ENCODE results near the gene CERS6. TPM values are rescaled to one million over a fixed set of nuclear protein-coding genes. Genes with fewer than 3 reads are reported as not detected.

CERS6 gene
- total and polyA plus RNA-seq, 10 of the 15 experiments (the other 5 are each of a cell fraction or from before 2014, with no cell fraction given), result 1.3 to 20.4 (median 14.1) TPM

DNA sequence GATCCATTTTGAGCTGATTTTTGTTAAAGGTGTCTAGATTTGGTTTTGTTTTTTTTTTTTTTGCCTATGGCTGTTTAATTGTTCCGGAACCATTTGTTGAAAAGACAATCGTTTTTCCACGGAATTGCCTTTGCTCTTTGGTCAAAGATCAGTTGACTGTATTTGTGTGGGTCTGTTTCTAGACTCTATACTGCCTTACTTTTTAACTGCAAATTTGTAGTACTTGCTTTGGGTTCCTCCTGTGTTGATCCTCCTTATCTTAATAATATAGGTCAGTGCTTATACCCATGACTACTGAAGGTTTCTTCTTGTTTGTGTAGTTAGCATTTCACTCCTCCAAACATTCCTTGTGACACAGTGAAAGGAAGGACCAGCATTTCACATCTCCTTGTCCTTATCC lies 30.4 kb downstream of the CERS6 start (continued):
- TF ChIP-seq, protein P1, sequence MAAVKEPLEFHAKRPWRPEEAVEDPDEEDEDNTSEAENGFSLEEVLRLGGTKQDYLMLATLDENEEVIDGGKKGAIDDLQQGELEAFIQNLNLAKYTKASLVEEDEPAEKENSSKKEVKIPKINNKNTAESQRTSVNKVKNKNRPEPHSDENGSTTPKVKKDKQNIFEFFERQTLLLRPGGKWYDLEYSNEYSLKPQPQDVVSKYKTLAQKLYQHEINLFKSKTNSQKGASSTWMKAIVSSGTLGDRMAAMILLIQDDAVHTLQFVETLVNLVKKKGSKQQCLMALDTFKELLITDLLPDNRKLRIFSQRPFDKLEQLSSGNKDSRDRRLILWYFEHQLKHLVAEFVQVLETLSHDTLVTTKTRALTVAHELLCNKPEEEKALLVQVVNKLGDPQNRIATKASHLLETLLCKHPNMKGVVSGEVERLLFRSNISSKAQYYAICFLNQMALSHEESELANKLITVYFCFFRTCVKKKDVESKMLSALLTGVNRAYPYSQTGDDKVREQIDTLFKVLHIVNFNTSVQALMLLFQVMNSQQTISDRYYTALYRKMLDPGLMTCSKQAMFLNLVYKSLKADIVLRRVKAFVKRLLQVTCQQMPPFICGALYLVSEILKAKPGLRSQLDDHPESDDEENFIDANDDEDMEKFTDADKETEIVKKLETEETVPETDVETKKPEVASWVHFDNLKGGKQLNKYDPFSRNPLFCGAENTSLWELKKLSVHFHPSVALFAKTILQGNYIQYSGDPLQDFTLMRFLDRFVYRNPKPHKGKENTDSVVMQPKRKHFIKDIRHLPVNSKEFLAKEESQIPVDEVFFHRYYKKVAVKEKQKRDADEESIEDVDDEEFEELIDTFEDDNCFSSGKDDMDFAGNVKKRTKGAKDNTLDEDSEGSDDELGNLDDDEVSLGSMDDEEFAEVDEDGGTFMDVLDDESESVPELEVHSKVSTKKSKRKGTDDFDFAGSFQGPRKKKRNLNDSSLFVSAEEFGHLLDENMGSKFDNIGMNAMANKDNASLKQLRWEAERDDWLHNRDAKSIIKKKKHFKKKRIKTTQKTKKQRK (IDR thresholded peaks at IDR 0.05; ENCODE audit: low read depth, low read length), result no peak
- no peak for TF ChIP-seq PML (IDR thresholded peaks at IDR 0.05; ENCODE audit: low read length)
- TF ChIP-seq, protein P2, sequence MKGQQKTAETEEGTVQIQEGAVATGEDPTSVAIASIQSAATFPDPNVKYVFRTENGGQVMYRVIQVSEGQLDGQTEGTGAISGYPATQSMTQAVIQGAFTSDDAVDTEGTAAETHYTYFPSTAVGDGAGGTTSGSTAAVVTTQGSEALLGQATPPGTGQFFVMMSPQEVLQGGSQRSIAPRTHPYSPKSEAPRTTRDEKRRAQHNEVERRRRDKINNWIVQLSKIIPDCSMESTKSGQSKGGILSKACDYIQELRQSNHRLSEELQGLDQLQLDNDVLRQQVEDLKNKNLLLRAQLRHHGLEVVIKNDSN (IDR thresholded peaks at IDR 0.05; ENCODE audit: borderline replicate concordance, extremely low read length, insufficient read depth, low read depth, low read length), result no peak
- TF ChIP-seq, protein P3, sequence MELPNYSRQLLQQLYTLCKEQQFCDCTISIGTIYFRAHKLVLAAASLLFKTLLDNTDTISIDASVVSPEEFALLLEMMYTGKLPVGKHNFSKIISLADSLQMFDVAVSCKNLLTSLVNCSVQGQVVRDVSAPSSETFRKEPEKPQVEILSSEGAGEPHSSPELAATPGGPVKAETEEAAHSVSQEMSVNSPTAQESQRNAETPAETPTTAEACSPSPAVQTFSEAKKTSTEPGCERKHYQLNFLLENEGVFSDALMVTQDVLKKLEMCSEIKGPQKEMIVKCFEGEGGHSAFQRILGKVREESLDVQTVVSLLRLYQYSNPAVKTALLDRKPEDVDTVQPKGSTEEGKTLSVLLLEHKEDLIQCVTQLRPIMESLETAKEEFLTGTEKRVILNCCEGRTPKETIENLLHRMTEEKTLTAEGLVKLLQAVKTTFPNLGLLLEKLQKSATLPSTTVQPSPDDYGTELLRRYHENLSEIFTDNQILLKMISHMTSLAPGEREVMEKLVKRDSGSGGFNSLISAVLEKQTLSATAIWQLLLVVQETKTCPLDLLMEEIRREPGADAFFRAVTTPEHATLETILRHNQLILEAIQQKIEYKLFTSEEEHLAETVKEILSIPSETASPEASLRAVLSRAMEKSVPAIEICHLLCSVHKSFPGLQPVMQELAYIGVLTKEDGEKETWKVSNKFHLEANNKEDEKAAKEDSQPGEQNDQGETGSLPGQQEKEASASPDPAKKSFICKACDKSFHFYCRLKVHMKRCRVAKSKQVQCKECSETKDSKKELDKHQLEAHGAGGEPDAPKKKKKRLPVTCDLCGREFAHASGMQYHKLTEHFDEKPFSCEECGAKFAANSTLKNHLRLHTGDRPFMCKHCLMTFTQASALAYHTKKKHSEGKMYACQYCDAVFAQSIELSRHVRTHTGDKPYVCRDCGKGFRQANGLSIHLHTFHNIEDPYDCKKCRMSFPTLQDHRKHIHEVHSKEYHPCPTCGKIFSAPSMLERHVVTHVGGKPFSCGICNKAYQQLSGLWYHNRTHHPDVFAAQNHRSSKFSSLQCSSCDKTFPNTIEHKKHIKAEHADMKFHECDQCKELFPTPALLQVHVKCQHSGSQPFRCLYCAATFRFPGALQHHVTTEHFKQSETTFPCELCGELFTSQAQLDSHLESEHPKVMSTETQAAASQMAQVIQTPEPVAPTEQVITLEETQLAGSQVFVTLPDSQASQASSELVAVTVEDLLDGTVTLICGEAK (IDR thresholded peaks at IDR 0.05; ENCODE audit: borderline replicate concordance), result no peak
- TF ChIP-seq, protein P4, sequence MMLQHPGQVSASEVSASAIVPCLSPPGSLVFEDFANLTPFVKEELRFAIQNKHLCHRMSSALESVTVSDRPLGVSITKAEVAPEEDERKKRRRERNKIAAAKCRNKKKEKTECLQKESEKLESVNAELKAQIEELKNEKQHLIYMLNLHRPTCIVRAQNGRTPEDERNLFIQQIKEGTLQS (IDR thresholded peaks at IDR 0.05; ENCODE audit: borderline replicate concordance, extremely low read depth, low read depth, low read length), result no peak
- TF ChIP-seq, protein P5, sequence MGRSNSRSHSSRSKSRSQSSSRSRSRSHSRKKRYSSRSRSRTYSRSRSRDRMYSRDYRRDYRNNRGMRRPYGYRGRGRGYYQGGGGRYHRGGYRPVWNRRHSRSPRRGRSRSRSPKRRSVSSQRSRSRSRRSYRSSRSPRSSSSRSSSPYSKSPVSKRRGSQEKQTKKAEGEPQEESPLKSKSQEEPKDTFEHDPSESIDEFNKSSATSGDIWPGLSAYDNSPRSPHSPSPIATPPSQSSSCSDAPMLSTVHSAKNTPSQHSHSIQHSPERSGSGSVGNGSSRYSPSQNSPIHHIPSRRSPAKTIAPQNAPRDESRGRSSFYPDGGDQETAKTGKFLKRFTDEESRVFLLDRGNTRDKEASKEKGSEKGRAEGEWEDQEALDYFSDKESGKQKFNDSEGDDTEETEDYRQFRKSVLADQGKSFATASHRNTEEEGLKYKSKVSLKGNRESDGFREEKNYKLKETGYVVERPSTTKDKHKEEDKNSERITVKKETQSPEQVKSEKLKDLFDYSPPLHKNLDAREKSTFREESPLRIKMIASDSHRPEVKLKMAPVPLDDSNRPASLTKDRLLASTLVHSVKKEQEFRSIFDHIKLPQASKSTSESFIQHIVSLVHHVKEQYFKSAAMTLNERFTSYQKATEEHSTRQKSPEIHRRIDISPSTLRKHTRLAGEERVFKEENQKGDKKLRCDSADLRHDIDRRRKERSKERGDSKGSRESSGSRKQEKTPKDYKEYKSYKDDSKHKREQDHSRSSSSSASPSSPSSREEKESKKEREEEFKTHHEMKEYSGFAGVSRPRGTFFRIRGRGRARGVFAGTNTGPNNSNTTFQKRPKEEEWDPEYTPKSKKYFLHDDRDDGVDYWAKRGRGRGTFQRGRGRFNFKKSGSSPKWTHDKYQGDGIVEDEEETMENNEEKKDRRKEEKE (IDR thresholded peaks at IDR 0.05), result no peak
- no peak for TF ChIP-seq FOXM1 (IDR thresholded peaks at IDR 0.05; ENCODE audit: low read depth, low read length)
- TF ChIP-seq SUPT20H (IDR thresholded peaks at IDR 0.05; ENCODE audit: borderline replicate concordance, control insufficient read depth, low read depth, low read length), result no peak
- no peak for TF ChIP-seq GABPA (IDR thresholded peaks at IDR 0.05; ENCODE audit: low read depth)
- no peak for TF ChIP-seq CHD4 (IDR thresholded peaks at IDR 0.05)

Measured in GM12878 (cell line).